NCI-H748 treated with DMSO at 0.1 percent for 48 hours (cell line): ENCODE data around the gene UBE2K.
"Not testable (repeated sequence)": the region's sequence is repeated elsewhere in the genome, so short reads cannot be mapped to it uniquely, and the experiment has no call there.

Source experiments
- DNase-seq: peaks from one replicate; lab custom pipeline; 2025; lab: John Stamatoyannopoulos, UW

UBE2K gene

DNA sequence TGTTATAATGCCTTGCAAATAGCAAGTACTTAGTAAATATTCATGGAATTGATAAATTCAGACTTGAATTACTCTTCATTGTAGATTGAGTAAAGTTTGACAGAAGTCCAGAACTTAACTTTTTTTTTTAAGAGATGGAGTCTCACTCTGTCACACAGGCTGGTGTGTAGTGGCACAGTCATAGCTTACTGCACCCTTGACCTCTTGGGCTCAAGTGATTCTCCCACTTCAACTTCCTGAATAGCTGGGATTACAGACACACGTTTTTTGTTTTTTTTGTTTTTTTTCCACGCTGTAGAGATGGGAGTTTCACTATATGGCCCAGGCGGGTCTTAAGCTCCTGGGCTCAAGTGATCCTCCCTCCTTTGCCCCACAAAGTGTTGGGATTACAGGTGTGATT lies 32.1 kb downstream of the UBE2K start:
- no peak for DNase-seq

DNA sequence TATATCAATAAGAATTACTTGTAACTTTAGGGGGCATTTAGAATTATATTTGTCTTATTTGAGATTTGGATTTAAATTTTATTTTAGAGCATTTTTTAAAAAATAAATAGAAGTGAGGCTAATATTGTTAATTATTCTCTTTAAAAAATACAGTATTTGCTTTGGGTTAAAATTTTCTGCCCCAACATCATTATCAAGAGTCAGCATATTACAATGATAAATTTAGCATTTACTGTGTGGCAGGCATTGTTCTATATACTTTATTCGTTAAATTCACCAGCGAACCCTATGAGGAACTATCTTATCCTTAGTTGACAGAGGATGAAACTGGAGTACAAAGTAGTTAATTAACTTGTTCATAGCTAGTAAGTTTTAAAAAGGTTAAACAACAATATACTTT lies 34.0 kb downstream of the UBE2K start:
- no peak for DNase-seq

DNA sequence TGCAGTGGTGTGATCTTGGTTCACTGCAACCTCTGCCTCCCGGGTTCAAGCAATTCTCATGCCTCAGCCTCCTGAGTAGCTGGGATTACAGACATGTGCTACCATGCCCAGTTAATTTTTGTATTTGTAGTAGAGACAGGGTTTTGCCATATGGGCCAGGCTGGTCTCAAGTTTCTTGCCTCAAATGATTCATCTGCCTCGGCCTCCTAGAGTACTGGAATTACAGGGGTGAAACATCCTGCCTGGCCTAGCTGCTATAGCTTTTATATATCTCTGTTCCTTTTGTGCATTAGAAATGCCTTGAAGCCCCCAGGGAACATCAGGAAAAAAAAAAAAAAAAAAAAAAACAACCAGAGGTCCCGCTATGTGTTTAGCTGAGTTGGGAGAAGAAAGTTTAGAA lies 34.8 kb downstream of the UBE2K start:
- DNase-seq, result no peak

DNA sequence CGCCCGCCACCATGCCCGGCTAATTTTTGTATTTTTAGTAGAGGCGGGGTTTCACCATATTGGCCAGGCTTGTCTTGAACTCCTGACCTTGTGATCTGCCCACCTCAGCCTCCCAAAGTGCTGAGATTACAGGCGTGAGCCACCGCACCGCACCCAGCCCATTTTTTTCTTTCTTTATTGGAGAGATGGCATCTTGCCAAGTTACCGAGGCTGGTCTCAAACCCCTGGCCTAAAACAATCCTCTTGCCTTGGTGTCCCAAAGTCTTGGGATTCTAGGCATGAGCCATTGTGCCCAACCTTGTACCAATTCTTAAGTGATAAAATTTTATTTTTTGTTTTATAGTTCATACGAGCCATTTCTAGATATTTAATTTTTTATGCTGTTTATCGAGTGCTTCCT lies 41.7 kb downstream of the UBE2K start:
- DNase-seq, result not testable (repeated sequence)

DNA sequence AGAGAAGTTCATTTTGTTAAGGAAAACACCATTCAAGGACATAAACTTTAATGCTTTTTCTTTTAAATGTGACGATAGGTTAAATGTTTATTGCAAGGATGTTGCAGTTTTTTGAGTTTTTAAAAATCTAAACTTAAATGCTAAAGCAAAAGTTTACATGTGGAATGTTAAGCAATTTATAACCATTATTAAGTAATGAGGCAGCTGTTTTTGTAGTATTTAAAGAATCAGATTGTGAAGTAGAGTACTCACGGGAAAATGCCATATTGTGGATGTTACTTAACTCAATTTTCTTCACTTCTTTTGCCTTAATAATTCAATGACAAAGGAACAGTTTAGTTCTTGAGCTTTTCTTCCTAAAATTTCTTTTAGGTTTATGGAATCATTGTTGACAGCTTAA lies 43.5 kb downstream of the UBE2K start:
- DNase-seq, result no peak

DNA sequence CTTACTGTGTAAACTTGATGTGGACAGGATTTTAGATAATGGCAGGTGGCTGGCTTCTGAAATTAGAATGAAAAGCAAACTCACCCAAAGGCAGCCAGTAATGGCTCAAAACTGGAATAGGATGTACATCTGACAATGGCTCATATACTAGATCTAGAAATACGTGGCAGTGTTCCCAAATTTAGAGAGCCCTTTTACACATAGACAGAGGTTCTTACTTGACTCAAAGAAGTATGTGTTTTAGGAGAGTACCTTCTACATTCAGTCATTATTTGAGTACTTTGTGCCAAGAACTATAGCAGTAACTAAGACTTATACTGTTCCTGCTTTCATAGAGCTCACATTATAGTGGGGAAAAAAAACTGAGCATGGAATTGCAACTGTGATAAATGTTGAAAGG lies 48.0 kb downstream of the UBE2K start:
- no peak for DNase-seq

DNA sequence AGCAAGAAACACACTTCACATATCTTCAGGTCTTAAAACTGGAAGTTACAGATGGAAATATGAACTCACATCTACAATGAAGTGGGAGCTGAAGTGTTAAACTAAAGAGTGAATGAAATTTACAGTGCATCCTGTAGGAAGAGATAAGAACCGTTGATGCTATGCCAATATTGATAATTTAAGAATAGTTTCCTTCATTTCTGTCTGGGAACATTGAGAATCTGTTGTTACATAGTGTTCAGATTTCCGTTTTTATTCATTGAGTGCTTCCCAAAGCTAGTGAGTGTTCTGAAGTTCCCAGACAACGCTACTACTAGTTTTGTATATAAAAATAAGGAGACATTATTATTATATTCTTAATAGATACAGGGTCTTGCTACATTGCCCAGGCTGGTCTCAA lies 52.3 kb downstream of the UBE2K start:
- no peak for DNase-seq

DNA sequence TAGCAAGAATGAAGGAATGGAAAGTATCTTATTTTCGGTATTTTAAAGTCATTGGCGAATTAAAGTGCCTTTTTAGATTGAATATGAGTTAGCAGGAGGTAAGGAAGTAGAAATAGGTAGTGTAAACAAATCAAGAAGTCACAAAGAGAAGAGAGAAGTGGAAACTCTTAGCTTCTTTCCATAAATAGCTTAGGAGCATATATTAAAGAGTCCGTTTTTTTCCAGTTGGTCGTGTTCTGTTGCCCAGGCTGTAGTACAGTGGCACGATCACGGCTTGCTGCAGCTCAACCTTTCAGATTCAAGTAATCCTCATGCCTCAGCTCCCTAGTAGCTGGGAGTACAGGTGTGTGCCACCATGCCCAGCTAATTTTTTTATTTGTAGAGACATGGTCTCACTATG lies 56.4 kb downstream of the UBE2K start:
- no peak for DNase-seq

DNA sequence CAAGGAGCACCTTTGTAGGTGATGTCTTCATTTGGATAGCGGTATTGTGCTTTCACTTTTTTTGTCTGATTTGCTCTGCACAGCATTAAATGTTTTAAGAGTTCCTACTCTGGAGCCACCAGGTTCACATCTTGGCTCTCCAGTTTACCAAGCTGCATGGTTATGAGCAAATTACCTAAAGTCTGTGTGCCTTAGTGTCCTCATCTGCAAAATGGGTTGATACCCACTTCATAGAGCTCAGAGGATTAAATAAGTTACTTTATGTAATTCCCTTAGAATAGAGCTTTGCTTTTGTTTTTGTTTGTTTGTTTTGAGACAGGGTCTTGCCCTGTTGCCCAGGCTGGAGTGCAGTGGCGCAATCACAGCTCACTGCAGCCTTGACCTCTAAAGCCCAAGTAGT lies 58.2 kb downstream of the UBE2K start:
- DNase-seq, result no peak

DNA sequence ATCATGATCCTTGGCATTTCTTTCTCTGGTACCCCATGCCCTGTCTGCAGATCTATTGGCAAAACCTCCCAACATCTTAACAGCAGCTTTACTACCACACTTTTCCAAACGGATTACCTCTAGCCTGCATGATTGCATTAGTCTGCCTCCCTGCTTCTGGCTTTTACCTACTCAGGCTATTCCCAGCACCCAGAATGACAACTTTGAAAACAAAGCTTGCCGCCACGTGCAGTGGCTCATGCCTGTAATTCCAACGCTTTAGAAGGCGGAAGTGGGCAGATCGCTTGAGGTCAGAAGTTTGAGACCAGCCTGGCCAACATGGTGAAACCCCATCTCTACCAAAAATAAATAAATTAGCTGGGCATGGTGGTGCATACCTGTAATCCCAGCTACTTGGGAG lies 60.2 kb downstream of the UBE2K start:
- DNase-seq, result no peak

DNA sequence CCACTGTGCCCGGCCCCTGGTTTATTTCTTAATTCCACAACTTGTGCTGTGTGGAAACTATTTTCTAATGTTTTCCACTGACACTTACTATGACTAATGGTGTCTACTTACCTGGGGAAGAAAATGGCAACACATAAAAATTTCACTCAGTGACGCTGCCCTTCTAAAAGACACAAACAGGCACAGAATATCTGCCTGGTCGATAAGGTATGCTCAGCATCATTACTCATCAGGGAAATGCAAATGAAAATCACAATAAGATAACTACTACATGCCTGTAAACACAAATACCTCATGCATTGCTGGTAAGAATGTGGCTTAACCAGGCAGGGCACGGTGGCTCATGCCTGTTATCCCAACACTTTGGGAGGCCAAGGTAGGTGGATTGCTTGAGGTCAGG lies 61.6 kb downstream of the UBE2K start:
- DNase-seq, result no peak

DNA sequence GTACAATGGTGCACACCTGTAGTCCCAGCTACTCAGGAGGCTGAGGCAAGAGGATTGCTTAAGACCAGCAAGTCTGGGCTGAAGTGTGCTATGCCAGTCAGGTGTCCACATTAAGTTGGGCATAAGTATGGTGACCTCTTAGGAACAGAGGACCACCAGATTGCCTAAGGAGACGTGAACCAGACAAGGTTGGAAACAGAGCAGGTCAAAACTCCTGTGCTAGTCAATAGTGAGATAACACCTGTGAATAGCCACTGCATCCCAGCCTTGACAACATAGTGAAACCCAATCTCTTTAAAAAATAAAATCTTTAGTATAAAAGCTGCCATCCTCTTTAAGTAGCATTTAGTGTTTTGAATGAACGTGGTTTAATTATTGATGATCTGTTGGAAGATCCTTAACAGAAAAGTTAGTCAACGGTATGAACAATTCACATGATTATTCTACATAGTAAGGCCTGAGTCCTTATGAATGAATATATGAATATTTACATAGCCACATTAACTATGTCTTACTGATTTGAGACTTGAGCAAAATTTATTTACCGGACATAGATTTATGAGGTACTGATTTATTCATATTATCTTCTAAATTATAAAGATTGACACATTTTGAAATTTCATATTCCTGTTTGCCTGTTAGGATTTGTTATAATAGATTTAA lies 63.2 kb downstream of the UBE2K start:
- no peak for DNase-seq

DNA sequence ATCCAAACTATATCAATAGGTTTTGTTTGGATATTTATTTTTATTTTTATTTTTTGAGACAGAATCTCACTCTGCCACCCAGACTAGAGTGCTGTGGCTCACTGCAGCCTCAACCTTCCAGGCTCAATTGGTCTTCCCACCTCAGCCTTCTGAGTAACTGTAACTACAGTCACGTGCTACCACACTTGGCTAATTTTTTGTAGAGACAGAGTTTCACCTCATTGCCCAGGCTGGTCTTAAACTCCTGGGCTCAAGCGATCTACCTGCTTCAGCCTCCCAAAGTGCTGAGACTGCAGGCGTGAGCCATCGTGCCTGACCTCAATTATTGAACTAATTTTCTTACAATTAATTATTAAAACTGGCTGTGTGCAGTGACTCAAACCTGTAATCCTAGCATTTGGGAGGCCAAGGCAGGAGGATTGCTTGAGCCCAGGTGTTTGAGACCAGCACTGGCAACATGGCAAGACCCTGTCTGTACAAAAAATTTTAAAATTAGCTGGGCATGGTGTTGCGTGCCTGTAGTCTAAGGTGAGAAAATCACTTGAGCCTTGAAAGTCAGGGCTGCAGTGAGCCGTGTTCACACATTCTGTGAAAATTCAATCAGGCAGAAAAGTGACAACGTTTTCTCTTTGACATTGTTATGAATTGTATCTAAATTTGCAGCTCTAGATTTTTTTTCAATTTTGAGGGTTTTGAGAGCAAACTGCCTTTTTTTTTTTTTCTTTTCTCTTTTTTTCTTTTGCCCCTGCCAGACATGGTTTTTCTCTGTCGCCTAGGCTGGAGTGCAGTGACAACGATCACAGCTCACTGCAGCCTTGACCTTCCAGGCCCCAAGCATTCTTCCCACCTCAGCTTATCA lies 66.0 kb downstream of the UBE2K start:
- DNase-seq, result no peak

DNA sequence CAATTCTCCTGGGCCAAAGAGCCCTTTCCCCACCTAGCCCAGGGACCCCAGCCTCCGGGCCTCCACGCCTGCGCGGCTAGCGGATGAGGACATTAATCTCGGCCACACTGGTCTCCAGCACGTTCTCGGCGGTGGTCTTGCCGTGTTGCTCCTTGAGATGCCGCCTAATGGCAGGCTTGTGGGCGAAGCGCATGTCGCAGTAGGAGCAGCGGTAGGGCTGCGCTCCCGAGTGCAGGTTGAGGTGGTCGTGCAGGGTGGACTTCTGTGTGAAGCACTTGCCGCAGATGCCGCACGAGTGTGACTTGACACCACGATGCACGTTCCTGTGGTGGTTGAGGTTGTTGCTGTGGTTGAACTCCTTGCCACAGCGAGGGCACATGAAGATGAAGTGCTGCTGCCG lies 72.1 kb downstream of the UBE2K start:
- DNase-seq, result no peak

DNA sequence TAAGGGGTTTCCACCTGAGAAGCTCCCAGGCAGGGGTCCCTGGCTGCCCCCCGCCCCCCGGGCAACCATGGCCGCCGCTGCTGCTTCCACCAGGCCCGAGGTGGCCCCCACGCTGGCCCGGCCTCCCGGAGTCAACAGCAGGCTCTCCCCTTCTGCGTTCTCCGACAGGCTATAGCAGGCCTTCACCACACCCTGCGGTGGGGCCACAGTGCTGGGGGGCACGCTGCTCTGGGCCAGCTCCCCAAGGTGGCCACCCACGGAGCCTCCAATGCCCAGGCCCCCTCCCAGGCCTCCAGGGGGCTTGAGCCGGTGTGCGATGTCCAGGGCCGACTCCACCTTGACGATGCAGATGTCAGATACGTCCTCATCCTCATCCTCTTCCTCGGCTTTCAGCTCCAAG lies 72.5 kb downstream of the UBE2K start:
- DNase-seq, result no peak

DNA sequence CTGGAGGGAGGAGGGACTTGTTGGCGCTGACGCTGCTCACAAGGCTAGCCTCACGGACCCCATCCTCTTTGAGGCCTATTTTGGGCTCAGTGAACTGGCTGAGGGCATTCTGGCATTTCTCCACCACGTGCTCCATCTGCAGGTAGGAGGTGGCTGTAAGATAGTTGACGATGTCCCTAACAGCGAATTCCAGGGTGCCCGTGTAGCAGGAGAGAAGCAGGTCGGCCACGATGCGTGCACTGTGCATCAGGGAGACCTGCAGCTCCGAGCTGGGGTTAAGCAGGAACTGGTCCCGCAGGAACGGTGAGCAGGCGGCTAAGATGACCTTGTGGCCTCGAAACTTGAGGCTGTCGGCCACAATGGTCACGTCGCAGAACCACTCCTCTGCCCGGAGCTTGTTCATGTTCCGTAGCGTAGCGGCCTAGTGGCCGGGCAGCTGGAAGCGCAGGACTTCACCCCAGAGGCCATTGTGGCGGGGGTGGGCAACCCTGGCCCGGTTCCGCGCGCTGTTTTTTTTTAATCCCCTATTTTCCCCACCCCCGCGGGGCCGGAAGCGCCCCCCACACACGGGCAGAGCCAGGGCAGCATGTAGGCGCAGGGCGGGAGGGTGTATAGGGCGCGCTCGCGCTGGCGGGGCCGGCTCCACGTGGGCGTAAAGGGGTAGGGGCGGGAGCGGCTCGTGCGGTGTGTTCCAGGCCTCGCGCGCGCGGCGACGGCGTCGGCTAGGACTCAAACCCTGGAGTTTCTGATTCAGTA lies 73.2 kb downstream of the UBE2K start:
- no peak for DNase-seq

DNA sequence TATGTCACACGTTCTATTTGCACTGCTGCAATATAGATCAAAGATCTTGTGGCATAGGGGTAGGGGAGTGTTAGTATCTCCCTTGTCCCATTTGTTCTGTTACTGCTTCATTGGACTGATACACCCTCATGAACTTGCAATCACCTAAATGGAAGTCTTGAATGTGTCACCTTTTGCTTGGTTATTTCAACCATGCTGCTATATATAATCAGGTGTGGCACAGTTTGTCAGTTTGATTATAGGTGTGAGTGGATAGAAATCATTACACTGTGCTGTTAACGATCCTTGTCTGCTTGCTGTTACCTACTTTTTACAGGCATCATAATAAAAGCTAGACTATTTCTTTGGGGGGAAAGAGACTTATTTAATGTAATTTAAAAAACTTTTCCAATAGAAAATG lies 84.1 kb downstream of the UBE2K start:
- DNase-seq, result not testable (repeated sequence)

DNA sequence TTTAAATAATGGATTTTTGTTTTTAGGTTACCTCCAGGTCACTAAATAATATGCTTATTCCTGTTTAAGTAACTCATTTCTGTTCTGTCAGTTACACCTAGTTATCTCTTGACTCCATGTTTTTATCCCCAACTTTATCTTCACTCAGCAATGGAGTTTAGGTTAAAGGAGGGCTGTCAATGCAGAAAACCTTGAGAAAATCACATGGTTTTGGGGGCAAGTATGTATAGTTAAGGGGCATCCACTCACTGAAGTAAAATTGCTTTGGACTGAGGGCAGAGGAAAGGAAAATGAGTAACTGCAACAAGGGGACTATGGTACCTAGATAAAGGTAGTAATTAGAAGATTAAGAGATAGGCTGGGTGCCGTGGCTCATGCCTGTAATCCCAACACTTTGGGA lies 87.1 kb downstream of the UBE2K start:
- DNase-seq, result no peak

DNA sequence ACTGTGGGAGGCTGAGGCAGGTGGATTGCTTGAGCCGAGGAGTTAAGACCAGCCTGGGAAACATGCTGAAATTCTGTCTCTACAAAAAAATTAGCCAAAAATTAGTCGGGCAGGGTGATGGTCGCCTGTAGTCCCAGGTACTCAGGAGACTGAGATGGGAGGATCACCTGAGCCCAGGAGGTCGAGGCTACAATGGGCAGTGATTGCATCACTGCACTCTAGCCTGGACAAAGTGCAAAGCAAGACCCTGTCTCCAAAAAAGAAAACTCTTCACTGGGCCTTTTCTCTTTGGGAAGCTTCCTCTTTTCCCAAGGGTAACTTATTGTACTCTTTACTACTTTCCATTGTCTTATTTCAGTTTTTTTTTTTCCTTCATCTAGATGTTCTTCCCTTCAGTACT lies 88.9 kb downstream of the UBE2K start:
- no peak for DNase-seq

DNA sequence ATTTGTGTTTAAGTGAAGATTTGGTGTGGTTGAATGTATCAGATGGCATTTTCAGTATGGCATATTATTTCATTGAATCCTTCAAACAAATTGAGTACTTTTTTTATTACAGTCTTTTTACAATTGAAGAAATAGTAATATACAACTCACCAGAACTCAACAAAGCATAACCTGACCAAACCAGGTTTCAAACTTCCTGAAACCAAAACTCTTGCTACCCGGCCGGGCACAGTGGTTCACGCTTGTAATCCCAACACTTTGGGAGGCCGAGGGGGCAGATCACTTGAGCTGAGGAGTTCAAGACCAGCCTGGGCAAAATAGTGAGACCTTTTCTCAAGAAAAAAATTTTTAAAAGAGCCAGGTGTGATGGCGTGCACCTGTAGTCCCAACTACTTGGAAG lies 94.2 kb downstream of the UBE2K start:
- DNase-seq, result no peak

DNA sequence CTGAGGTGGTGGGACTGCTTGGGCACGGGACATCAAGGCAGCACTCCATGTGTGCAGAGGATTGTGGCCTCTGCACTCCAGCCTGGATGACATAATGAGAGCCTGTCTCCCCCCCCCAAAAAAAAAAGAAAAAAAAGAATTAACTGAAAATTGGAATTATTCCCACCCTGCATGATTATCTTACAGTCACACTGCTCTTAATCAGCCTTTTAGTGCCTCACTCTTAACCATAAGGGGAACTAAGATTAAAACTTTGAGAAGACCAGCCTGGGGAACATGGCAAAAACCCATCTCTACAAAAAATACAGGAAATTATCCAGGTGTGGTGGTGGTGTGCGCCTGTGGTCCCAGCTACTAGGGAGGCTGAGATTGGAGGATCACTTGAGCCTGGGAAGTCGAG lies 94.6 kb downstream of the UBE2K start:
- no peak for DNase-seq

DNA sequence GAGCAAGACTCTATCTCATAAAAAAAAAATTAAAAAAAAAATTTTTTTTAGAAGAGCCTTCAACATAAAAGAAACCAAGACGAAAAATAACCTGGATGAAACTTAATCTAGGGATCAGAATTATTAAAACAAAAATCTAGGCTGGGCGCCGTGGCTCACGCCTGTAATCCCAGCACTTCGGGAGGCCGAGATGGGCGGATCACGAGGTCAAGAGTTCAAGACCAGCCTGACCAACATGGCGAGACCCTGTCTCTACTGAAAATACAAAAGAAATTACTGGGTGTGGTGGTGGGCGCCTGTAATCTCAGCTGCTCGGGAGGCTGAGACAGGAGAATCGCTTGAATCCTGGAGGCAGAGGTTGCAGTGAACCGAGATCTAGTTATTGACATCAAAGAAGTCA lies 95.0 kb downstream of the UBE2K start:
- DNase-seq, result not testable (repeated sequence)

DNA sequence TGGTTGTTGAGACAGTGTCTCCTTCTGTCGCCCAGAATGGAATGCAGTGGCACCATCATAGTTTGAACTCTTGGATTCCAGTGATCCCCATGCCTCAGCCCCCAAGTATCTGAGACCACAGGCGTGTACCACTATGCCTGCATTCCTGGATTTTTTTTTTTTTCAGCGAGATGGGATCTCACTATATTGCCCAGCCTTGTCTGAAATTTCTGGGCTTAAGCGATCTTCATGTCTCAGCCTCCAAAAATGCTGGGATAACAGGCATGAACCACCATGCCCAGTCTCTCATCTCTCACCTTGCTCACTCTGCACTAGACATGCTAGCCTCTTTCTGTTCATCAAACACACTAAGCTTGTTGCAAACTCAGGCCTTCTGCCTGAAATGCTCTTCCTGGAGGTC lies 104.1 kb downstream of the UBE2K start:
- no peak for DNase-seq
